Measurements from ENCODE around the gene ZBTB40.

DNA sequence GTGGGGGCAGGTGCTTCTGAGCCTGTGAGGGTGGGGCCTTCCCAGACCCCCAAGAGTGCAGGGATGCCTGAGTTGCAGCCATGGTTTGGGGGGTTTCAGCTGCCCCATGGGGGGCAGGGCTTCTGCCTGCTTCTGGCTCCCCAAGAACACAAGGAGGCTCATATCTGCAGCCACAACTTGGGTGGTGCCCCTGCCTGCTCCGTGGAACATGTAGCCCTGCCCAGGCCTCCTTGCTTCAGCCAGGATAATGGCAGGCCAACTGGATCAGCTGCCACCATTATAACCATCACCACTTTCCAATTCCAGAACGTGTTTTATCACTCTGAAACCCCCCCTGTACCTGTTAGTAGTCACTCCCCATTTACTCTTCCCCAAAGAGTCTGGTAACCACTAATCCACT, 14.0 kb downstream of the ZBTB40 start:
- TF ChIP-seq, protein P1, sequence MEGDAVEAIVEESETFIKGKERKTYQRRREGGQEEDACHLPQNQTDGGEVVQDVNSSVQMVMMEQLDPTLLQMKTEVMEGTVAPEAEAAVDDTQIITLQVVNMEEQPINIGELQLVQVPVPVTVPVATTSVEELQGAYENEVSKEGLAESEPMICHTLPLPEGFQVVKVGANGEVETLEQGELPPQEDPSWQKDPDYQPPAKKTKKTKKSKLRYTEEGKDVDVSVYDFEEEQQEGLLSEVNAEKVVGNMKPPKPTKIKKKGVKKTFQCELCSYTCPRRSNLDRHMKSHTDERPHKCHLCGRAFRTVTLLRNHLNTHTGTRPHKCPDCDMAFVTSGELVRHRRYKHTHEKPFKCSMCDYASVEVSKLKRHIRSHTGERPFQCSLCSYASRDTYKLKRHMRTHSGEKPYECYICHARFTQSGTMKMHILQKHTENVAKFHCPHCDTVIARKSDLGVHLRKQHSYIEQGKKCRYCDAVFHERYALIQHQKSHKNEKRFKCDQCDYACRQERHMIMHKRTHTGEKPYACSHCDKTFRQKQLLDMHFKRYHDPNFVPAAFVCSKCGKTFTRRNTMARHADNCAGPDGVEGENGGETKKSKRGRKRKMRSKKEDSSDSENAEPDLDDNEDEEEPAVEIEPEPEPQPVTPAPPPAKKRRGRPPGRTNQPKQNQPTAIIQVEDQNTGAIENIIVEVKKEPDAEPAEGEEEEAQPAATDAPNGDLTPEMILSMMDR (conservative IDR thresholded peaks at IDR 0.05; ENCODE audit: low read length) = no peak
- TF ChIP-seq EZH2phosphoT487 (IDR thresholded peaks at IDR 0.05; ENCODE audit: borderline replicate concordance) = no peak
